ENCODE data around the gene SPATA32.

Gene SPATA32

GRCh38 chr17:45246338-45246737 lies 15.6 kb downstream of the SPATA32 start:
- DNase-seq = no peak

- no peak for DNase-seq
Measured at GRCh38 chr17:45244725-45245656, 16.9 kb downstream of the SPATA32 start.

- no peak for DNase-seq
Measured at GRCh38 chr17:45243750-45244149, 18.1 kb downstream of the SPATA32 start.

- no peak for DNase-seq
Measured at GRCh38 chr17:45242029-45242414, 19.9 kb downstream of the SPATA32 start.

GRCh38 chr17:45241328-45242028 lies 20.4 kb downstream of the SPATA32 start:
- DNase-seq = no peak

GRCh38 chr17:45240905-45241327 lies 21.0 kb downstream of the SPATA32 start:
- no peak for DNase-seq

GRCh38 chr17:45238155-45238774 lies 23.6 kb downstream of the SPATA32 start:
- DNase-seq = no peak

- no peak for DNase-seq
Measured at GRCh38 chr17:45237686-45238085, 24.2 kb downstream of the SPATA32 start.

- no peak for DNase-seq
Measured at GRCh38 chr17:45236282-45236606, 25.6 kb downstream of the SPATA32 start.

- DNase-seq = peak; percentile 72
Measured at GRCh38 chr17:45235416-45236281, 26.2 kb downstream of the SPATA32 start.

GRCh38 chr17:45234641-45235415 lies 27.1 kb downstream of the SPATA32 start:
- DNase-seq = peak; percentile 47

- no peak for DNase-seq
Measured at GRCh38 chr17:45233423-45233924, 28.4 kb downstream of the SPATA32 start.

- no peak for DNase-seq
Measured at GRCh38 chr17:45232514-45233422, 29.1 kb downstream of the SPATA32 start.

GRCh38 chr17:45231481-45232116 lies 30.3 kb downstream of the SPATA32 start:
- no peak for DNase-seq

- DNase-seq = no peak
Measured at GRCh38 chr17:45230787-45231480, 31.0 kb downstream of the SPATA32 start.

- DNase-seq = no peak
Measured at GRCh38 chr17:45230410-45230786, 31.5 kb downstream of the SPATA32 start.

GRCh38 chr17:45229681-45230409 lies 32.0 kb downstream of the SPATA32 start:
- peak; percentile 9 for DNase-seq

- peak; percentile 87 for DNase-seq
Measured at GRCh38 chr17:45228763-45229539, 32.9 kb downstream of the SPATA32 start.
